IMR-90 (cell line): ENCODE measurements around the gene NCKAP5. TPM values are rescaled to one million over a fixed set of nuclear protein-coding genes. Genes with fewer than 3 reads are reported as not detected.

Experiments used
- ATAC-seq: fragments of 200-7000 bp; cut with Tn5 transposase; 2 replicates; pipeline ENCODE4 v1.9.1; 2020; ENCODE audit warnings: low read depth, mild to moderate bottlenecking, moderate library complexity
- BruUV-seq: library from RNA; stranded (reverse); fragments of 400-500 nt; replicated peaks from 2 replicates; lab custom pipeline; 2021; lab: Mats Ljungman, UMichigan
- CTCF ChIA-PET: fragments of 300-600 bp; formaldehyde crosslinking; extraction: SDS; loops from one replicate; lab custom pipeline; 2021; ENCODE audit warnings: antibody characterized with exemption; lab: Yijun Ruan, JAX
- POLR2A ChIA-PET: fragments of 300-600 bp; sonication (Branson Sonifier 250); formaldehyde crosslinking; loops from one replicate; lab custom pipeline; 2022; ENCODE audit warnings: antibody characterized with exemption; ENCODE audit not compliant: unreplicated experiment; lab: Charles Lee
- DNase-seq: peaks from one replicate; pipeline ENCODE4 v3.0.0; 2013
- H2AFZ ChIP-seq: replicated peaks from 2 replicates; pipeline ENCODE3; 2013; ENCODE audit warnings: low read length, mild to moderate bottlenecking; ENCODE audit not compliant: poor library complexity
- H2AK5ac ChIP-seq: 2 replicates; pipeline ENCODE4 v1.6.1; 2013; ENCODE audit warnings: low read depth, low read length, inconsistent platforms
- H2AK9ac ChIP-seq: replicated peaks from 2 replicates; pipeline ENCODE3; 2013; ENCODE audit warnings: mild to moderate bottlenecking, low read depth, low read length, moderate library complexity; ENCODE audit not compliant: poor library complexity
- H2BK120ac ChIP-seq: 2 replicates; pipeline ENCODE4 v1.6.1; 2013; ENCODE audit warnings: low read depth, low read length, inconsistent platforms
- H2BK15ac ChIP-seq: 3 replicates; pipeline ENCODE4 v1.6.1; 2013; ENCODE audit warnings: low read depth, low read length, inconsistent platforms
- H2BK20ac ChIP-seq: 2 replicates; pipeline ENCODE4 v1.6.1; 2013; ENCODE audit warnings: low read depth, mild to moderate bottlenecking, inconsistent platforms, low read length, moderate library complexity
- H2BK5ac ChIP-seq: 2 replicates; pipeline ENCODE4 v1.6.1; 2013; ENCODE audit warnings: mild to moderate bottlenecking, low read depth, low read length, inconsistent platforms; ENCODE audit not compliant: poor library complexity, severe bottlenecking
- H3K14ac ChIP-seq: replicated peaks from 2 replicates; pipeline ENCODE4 v1.6.1; 2013; ENCODE audit warnings: low read depth, low read length, inconsistent platforms
- H3K18ac ChIP-seq: 2 replicates; pipeline ENCODE4 v1.6.1; 2013; ENCODE audit warnings: low read depth, low read length, control low read depth
- H3K23ac ChIP-seq: 2 replicates; pipeline ENCODE4 v1.6.1; 2013; ENCODE audit warnings: low read depth, low read length, inconsistent platforms
- H3K27ac ChIP-seq: 2 replicates; pipeline ENCODE4 v1.5.1; 2013; ENCODE audit warnings: mild to moderate bottlenecking, control low read depth, low read length; ENCODE audit not compliant: insufficient read depth
- H3K27me3 ChIP-seq: 2 replicates; pipeline ENCODE4 v1.6.1; 2013; ENCODE audit warnings: low read length; ENCODE audit not compliant: control insufficient read depth, insufficient read depth
- H3K36me3 ChIP-seq: 2 replicates; pipeline ENCODE4 v1.6.1; 2013; ENCODE audit warnings: low read length, mixed read lengths; ENCODE audit not compliant: control insufficient read depth, insufficient read depth
- H3K4ac ChIP-seq: 2 replicates; pipeline ENCODE4 v1.6.1; 2013; ENCODE audit warnings: low read depth, low read length, inconsistent platforms
- H3K4me1 ChIP-seq: 2 replicates; pipeline ENCODE4 v1.6.1; 2013; ENCODE audit warnings: low read length, mixed read lengths; ENCODE audit not compliant: control insufficient read depth, insufficient read depth
- H3K4me2 ChIP-seq: 2 replicates; pipeline ENCODE4 v1.6.1; 2013; ENCODE audit warnings: low read depth, mild to moderate bottlenecking, control low read depth, low read length, moderate library complexity
- H3K4me3 ChIP-seq: 2 replicates; pipeline ENCODE4 v1.5.1; 2013; ENCODE audit warnings: low read depth, mild to moderate bottlenecking, control low read depth, low read length, moderate library complexity; ENCODE audit not compliant: insufficient read depth
- H3K56ac ChIP-seq: 2 replicates; pipeline ENCODE4 v1.6.1; 2013; ENCODE audit warnings: low read length, inconsistent platforms; ENCODE audit not compliant: insufficient read depth; ENCODE audit errors: extremely low read depth
- H3K79me1 ChIP-seq, 2 experiments: 2 replicates each; pipeline ENCODE4 v1.6.1; 2013; ENCODE audit warnings: low read length in 2 of 2, inconsistent platforms in 1 of 2, low read depth in 1 of 2
- H3K9ac ChIP-seq: 2 replicates; pipeline ENCODE4 v1.6.1; 2013; ENCODE audit warnings: low read depth, low read length, control low read depth
- H3K9me1 ChIP-seq: 2 replicates; pipeline ENCODE4 v1.6.1; 2013; ENCODE audit warnings: low read length, inconsistent platforms; ENCODE audit not compliant: insufficient read depth
- H3K9me3 ChIP-seq: 2 replicates; pipeline ENCODE4 v1.6.1; 2013; ENCODE audit warnings: low read length; ENCODE audit not compliant: control insufficient read depth, insufficient read depth
- H4K20me1 ChIP-seq: 2 replicates; pipeline ENCODE4 v1.6.1; 2013; ENCODE audit warnings: low read length, inconsistent platforms; ENCODE audit not compliant: insufficient read depth
- H4K5ac ChIP-seq: 2 replicates; pipeline ENCODE4 v1.6.1; 2013; ENCODE audit warnings: mild to moderate bottlenecking, low read depth, low read length, control low read depth
- H4K8ac ChIP-seq, 2 experiments: 2 replicates each; pipeline ENCODE4 v1.6.1; 2013; ENCODE audit warnings: low read depth in 2 of 2, low read length in 2 of 2, control low read depth in 1 of 2, inconsistent platforms in 1 of 2
- H4K91ac ChIP-seq: 2 replicates; pipeline ENCODE4 v1.6.1; 2013; ENCODE audit warnings: low read depth, low read length, inconsistent platforms; ENCODE audit not compliant: insufficient read depth
- MAFK ChIP-seq: IDR thresholded peaks from 2 replicates; pipeline ENCODE4 v1.6.1; 2012; ENCODE audit warnings: low read depth, low read length, improper control_type of control experiment
- RCOR1 ChIP-seq: IDR thresholded peaks from 2 replicates; pipeline ENCODE4 v1.6.1; 2012; ENCODE audit warnings: mild to moderate bottlenecking, low read length, improper control_type of control experiment; ENCODE audit not compliant: insufficient replicate concordance
- RFX5 ChIP-seq: IDR thresholded peaks from 2 replicates; pipeline ENCODE4 v1.8.0; 2012; ENCODE audit warnings: low read depth, mild to moderate bottlenecking, low read length, moderate library complexity
- SMC3 ChIP-seq: fragments of 150-350 bp; IDR thresholded peaks from 2 replicates; pipeline ENCODE4 v1.6.1; 2016; ENCODE audit warnings: low read depth, mild to moderate bottlenecking, antibody characterized with exemption, low read length, moderate library complexity
- USF2 ChIP-seq: fragments of 150-350 bp; IDR thresholded peaks from 2 replicates; pipeline ENCODE4 v1.6.1; 2017; ENCODE audit warnings: mild to moderate bottlenecking, antibody characterized with exemption, low read length, low read depth
- WGBS, 2 experiments: methylation state at CpG; one replicate each; pipeline versions ENCODE4 v1.1.5 to v1.1.7; 2013; ENCODE audit warnings: missing lambda C conversion rate in 2 of 2; ENCODE audit not compliant: insufficient read length in 1 of 2; ENCODE audit errors: extremely low coverage in 2 of 2; 5-methylcytosine and 5-hydroxymethylcytosine counted together
- dilution Hi-C: fragments of 300-500 bp; cut with HindIII; formaldehyde crosslinking; loops from one replicate; pipeline ENCODE4 v1.14.3; 2018; ENCODE audit warnings: low sequenced_read_pairs; ENCODE audit not compliant: unreplicated experiment
- in situ Hi-C: fragments of 300-500 bp; cut with MboI; formaldehyde crosslinking; loops from 3 replicates; pipeline ENCODE4 v1.14.3; 2019; ENCODE audit warnings: low sequenced_read_pairs, inconsistent platforms, mixed read lengths
- intact Hi-C: fragments of 100-400 bp; cut with micrococcal nuclease; formaldehyde crosslinking; loops from 2 replicates; pipeline ENCODE4 v1.10.0; 2022
- polyA plus RNA-seq, 3 experiments: library from polyadenylated mRNA; depleted of rRNA; stranded (reverse); fragments of >200 nt; gene quantifications; 2 replicates each; pipeline ENCODE4 v1.2.3, GENCODE V29; 2012; ENCODE audit warnings: low replicate concordance in 1 of 3
- total RNA-seq: library from RNA; depleted of rRNA; stranded (reverse); fragments of >200 nt; gene quantifications from 2 replicates; pipeline ENCODE4 v1.2.3, GENCODE V29; 2012

Gene NCKAP5
- total and polyA plus RNA-seq, 2 of the 4 experiments (the other 2 are of a cell fraction) = 2.7 to 3.9 TPM

GRCh38 chr2:132738223-132738622 lies 830.0 kb downstream of the NCKAP5 start:
- Histone ChIP-seq H3K56ac (no peak overlapping the region), H3K27me3 (no peaks in the 10 kb centered on the region), H3K4me3 (no peak overlapping the region), H2BK5ac (no peak overlapping the region), H3K18ac (no peak overlapping the region), H3K9ac (no peak overlapping the region), H4K5ac (no peak overlapping the region), H3K4me1 (peaks cover 5% of the 10 kb centered on the region; the same call in 1 of the 2 replicates), H3K23ac (no peak overlapping the region), H4K20me1 (no peaks in the 10 kb centered on the region), H2AFZ (no peak overlapping the region), H4K91ac (no peak overlapping the region), H3K9me3 (no peaks in the 10 kb centered on the region), H3K4me2 (no peak overlapping the region), H2BK15ac (no peak overlapping the region), H3K14ac (no peak overlapping the region), H3K79me1 (0 out of 4 replicates have a peak, but pooled peaks cover 0 to under 1% of the 10 kb centered on the region in 2 experiments), H2AK9ac (no peak overlapping the region), H2BK120ac (no peak overlapping the region), H3K27ac (no peak overlapping the region), H2AK5ac (no peak overlapping the region), H3K4ac (no peak overlapping the region), H4K8ac (no peak overlapping the region), H2BK20ac (no peak overlapping the region), H3K9me1 (no peaks in the 10 kb centered on the region; the same call in 1 of the 2 replicates), H3K36me3 (0 out of 2 replicates have a peak, but pooled peaks cover 1% of the 10 kb centered on the region)
- in situ Hi-C loops = no loop called here
- DNase-seq (no peak), ATAC-seq (no peak)
- intact Hi-C loops = no loop called here
- no CpG with 5 or more reads among the region's 1 CpG for WGBS, 2 experiments
- dilution Hi-C loops = no loop called here
- BruUV-seq = no TSS peak
- TF ChIP-seq MAFK = no peak
- TF ChIP-seq SMC3 = no peak
- TF ChIP-seq RCOR1 = no peak
- no peak for TF ChIP-seq USF2
- TF ChIP-seq RFX5 = no peak
- POLR2A ChIA-PET = no interaction called here
- CTCF ChIA-PET = no interaction called here
